Measurements from ENCODE around the gene PLP1.

DNA sequence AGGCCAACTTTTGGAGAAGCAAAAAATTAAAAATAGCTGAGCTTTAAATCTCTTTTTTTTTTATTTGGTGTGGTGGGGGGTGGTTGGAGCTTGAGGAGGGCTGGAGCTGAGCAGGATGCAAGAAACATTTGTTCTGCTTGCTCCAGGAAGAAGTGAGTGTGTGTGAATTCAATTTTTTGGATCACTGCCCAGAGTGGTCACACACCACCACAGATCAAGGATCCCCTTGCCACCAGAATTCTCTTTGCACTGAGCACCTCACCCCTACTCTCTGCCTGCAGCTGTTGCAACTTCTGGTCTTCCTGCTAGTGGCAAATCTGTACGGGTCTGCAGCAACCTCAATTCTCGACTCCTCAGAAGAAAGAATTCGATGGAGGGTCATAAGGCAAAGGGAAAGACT, 19.9 kb upstream of the PLP1 start:
- TF ChIP-seq POLR2A (IDR thresholded peaks at IDR 0.05) (no peak), EP300 (IDR thresholded peaks at IDR 0.05) (no peak), POLR2AphosphoS5 (IDR thresholded peaks at IDR 0.05) (no peak)
- TF ChIP-seq, protein P1, sequence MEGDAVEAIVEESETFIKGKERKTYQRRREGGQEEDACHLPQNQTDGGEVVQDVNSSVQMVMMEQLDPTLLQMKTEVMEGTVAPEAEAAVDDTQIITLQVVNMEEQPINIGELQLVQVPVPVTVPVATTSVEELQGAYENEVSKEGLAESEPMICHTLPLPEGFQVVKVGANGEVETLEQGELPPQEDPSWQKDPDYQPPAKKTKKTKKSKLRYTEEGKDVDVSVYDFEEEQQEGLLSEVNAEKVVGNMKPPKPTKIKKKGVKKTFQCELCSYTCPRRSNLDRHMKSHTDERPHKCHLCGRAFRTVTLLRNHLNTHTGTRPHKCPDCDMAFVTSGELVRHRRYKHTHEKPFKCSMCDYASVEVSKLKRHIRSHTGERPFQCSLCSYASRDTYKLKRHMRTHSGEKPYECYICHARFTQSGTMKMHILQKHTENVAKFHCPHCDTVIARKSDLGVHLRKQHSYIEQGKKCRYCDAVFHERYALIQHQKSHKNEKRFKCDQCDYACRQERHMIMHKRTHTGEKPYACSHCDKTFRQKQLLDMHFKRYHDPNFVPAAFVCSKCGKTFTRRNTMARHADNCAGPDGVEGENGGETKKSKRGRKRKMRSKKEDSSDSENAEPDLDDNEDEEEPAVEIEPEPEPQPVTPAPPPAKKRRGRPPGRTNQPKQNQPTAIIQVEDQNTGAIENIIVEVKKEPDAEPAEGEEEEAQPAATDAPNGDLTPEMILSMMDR (IDR thresholded peaks at IDR 0.05): no peak
